Measurements from ENCODE around the gene GALM. TPM values are rescaled to one million over a fixed set of nuclear protein-coding genes. Genes with fewer than 3 reads are reported as not detected.
"Not testable (repeated sequence)": the region's sequence is repeated elsewhere in the genome, so short reads cannot be mapped to it uniquely, and the experiment has no call there.

GALM gene
- total RNA-seq, 1 donor from 2014 or later: 46.3 TPM

GRCh38 chr2:38682008-38682575 is 16.2 kb downstream of the GALM start:
- no peak overlapping the region for H3K4me3 Mint-ChIP-seq (ENCODE audit: low read depth)
- H3K36me3 Mint-ChIP-seq (ENCODE audit: insufficient read depth): peaks cover 43% of the 10 kb centered on the region
- DNase-seq (ENCODE audit: low spot score, unreplicated experiment): no peak
- no peaks in the 10 kb centered on the region for H3K9me3 Mint-ChIP-seq (ENCODE audit: low read depth)
- no peak for TF ChIP-seq CTCF (IDR thresholded peaks at IDR 0.05; ENCODE audit: unreplicated experiment)
- H3K27ac Mint-ChIP-seq: no peak overlapping the region
- no peaks in the 10 kb centered on the region for H3K4me1 Mint-ChIP-seq (ENCODE audit: low read depth)
- no peaks in the 10 kb centered on the region for H3K27me3 Mint-ChIP-seq

GRCh38 chr2:38682620-38683019 is 16.7 kb downstream of the GALM start:
- not testable (repeated sequence) for H3K4me3 Mint-ChIP-seq (ENCODE audit: low read depth); H3K27me3 Mint-ChIP-seq; H3K9me3 Mint-ChIP-seq (ENCODE audit: low read depth); H3K4me1 Mint-ChIP-seq (ENCODE audit: low read depth); H3K27ac Mint-ChIP-seq; DNase-seq (ENCODE audit: low spot score, unreplicated experiment)
- H3K36me3 Mint-ChIP-seq (ENCODE audit: insufficient read depth): peaks cover 43% of the 10 kb centered on the region

GRCh38 chr2:38683766-38684165 is 17.9 kb downstream of the GALM start:
- Mint-ChIP-seq H3K9me3 (ENCODE audit: low read depth) (no peaks in the 10 kb centered on the region), H3K4me3 (ENCODE audit: low read depth) (no peak overlapping the region), H3K4me1 (ENCODE audit: low read depth) (no peaks in the 10 kb centered on the region), H3K36me3 (ENCODE audit: insufficient read depth) (peaks cover 43% of the 10 kb centered on the region), H3K27ac (no peak overlapping the region), H3K27me3 (no peaks in the 10 kb centered on the region)
- TF ChIP-seq CTCF (IDR thresholded peaks at IDR 0.05; ENCODE audit: unreplicated experiment): no peak
- no peak for DNase-seq (ENCODE audit: low spot score, unreplicated experiment)

- Mint-ChIP-seq H3K9me3 (ENCODE audit: low read depth) (no peaks in the 10 kb centered on the region), H3K4me1 (ENCODE audit: low read depth) (peaks cover 5% of the 10 kb centered on the region), H3K36me3 (ENCODE audit: insufficient read depth) (peaks cover 39% of the 10 kb centered on the region), H3K27ac (peak overlapping the region; percentile 24), H3K27me3 (no peaks in the 10 kb centered on the region), H3K4me3 (ENCODE audit: low read depth) (no peak overlapping the region)
- DNase-seq (ENCODE audit: low spot score, unreplicated experiment): no peak
- TF ChIP-seq CTCF (IDR thresholded peaks at IDR 0.05; ENCODE audit: unreplicated experiment): no peak
Observed at GRCh38 chr2:38685116-38685735, 19.3 kb downstream of the GALM start.

- H3K36me3 Mint-ChIP-seq (ENCODE audit: insufficient read depth): peaks cover 30% of the 10 kb centered on the region
- H3K27ac Mint-ChIP-seq: no peak overlapping the region
- peaks cover 6% of the 10 kb centered on the region for H3K4me1 Mint-ChIP-seq (ENCODE audit: low read depth)
- no peak overlapping the region for H3K4me3 Mint-ChIP-seq (ENCODE audit: low read depth)
- TF ChIP-seq CTCF (IDR thresholded peaks at IDR 0.05; ENCODE audit: unreplicated experiment): no peak
- H3K9me3 Mint-ChIP-seq (ENCODE audit: low read depth): no peaks in the 10 kb centered on the region
- DNase-seq (ENCODE audit: low spot score, unreplicated experiment): no peak
- H3K27me3 Mint-ChIP-seq: no peaks in the 10 kb centered on the region
Observed at GRCh38 chr2:38690499-38691420, 24.8 kb downstream of the GALM start.

Measured in progenitor cell of endocrine pancreas (in vitro differentiated cells).